Breast epithelium (tissue), 3 donors: ENCODE data around the gene SYNJ2.

Experiments used
- POLR2AphosphoS5 ChIP-seq, 3 donors: sonication (generic); formaldehyde crosslinking; IDR thresholded peaks; one replicate each; pipeline ENCODE4 v1.6.1; 2017; ENCODE audit warnings: antibody characterized with exemption in 3 of 3
- TF ChIP-seq, protein P1 (sequence below), 3 donors: fragments of 450-650 bp; IDR thresholded peaks; one replicate each; pipeline ENCODE4 v1.5.1; 2016 to 2017; ENCODE audit warnings: antibody characterized with exemption in 3 of 3, mild to moderate bottlenecking in 3 of 3, moderate library complexity in 3 of 3

- TF ChIP-seq, protein P1, sequence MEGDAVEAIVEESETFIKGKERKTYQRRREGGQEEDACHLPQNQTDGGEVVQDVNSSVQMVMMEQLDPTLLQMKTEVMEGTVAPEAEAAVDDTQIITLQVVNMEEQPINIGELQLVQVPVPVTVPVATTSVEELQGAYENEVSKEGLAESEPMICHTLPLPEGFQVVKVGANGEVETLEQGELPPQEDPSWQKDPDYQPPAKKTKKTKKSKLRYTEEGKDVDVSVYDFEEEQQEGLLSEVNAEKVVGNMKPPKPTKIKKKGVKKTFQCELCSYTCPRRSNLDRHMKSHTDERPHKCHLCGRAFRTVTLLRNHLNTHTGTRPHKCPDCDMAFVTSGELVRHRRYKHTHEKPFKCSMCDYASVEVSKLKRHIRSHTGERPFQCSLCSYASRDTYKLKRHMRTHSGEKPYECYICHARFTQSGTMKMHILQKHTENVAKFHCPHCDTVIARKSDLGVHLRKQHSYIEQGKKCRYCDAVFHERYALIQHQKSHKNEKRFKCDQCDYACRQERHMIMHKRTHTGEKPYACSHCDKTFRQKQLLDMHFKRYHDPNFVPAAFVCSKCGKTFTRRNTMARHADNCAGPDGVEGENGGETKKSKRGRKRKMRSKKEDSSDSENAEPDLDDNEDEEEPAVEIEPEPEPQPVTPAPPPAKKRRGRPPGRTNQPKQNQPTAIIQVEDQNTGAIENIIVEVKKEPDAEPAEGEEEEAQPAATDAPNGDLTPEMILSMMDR (IDR thresholded peaks at IDR 0.05) = no peak
- no peak for TF ChIP-seq POLR2AphosphoS5 (IDR thresholded peaks at IDR 0.05)
Measured at GRCh38 chr6:157967486-157967885, 14.2 kb upstream of the SYNJ2 start.
